CD4-positive, alpha-beta T cell treated with Interleukin-1 beta for 1 hour (primary cell): Measurements from ENCODE around the gene RPL22.

Source experiments
- DNase-seq, 2 donors: peaks; one replicate each; pipeline ENCODE4 v3.0.0-alpha.2; 2020 to 2022

Gene RPL22

DNA sequence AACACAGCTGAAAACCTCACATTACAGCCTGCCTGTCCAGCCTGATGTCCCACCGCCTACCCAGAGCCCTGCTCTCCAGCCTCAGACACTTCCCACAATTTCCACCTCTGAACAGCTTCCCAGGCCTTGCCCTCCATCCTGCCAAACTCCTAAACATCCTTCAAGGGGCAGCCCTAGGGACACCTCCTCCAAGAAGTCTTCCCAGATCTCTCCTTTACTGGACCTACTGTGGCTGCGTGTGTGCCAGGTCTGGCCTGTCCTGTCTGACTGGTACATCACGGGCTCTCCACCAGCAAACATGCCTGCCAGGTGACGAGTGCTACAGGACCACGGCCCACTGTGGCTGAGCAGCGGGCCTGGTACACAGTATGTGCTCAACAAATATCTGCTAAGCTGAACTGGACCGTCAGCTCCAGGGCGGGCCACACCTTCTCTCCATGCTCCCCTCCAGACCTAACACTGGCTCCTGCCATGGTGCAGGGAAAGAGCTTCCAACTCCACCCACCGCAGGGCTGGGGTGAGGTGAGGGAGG is 48.0 kb downstream of the RPL22 start:
- DNase-seq: no peak

DNA sequence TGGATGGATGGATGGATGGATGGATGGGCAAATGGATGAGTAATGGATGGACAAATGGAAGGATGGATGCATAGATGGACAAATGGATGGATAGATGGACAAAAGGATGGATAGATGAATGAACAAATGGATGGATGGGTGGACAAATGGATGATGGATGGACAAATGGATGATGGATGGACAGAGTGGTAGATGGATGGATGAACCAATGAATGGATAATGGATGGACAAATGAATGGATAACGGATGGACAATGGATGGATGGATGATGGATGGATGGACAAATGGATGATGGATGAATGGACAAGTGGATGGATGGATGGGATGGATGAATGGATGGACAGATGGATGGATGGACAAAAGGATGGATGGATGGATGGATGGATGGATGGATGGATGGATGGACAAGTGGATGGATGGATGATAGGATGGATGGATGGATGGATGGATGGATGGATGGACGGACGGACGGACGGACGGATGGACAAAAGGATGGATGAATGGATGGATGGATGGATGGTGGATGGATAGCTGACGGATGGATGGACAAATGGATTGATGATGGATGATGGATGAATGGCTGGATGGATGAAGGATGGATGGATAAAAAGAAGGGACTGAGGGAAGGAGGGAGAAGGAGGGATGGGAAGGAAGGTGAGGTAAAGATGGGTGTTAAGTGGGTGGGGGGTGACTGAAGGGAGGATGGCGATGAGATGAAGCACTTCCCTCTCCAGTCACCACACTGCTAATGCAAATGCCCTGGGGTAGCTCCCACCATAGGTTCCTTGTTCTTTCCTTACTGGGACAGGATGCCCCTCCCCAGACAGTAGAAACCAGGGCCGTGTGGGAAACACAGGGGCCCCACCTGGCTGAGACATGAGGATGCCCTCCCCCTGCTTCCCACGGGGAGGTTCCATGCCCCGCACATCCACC is 49.1 kb downstream of the RPL22 start:
- DNase-seq: no peak

GRCh38 chr1:6149597-6149996 is 49.8 kb downstream of the RPL22 start:
- no peak for DNase-seq

DNA sequence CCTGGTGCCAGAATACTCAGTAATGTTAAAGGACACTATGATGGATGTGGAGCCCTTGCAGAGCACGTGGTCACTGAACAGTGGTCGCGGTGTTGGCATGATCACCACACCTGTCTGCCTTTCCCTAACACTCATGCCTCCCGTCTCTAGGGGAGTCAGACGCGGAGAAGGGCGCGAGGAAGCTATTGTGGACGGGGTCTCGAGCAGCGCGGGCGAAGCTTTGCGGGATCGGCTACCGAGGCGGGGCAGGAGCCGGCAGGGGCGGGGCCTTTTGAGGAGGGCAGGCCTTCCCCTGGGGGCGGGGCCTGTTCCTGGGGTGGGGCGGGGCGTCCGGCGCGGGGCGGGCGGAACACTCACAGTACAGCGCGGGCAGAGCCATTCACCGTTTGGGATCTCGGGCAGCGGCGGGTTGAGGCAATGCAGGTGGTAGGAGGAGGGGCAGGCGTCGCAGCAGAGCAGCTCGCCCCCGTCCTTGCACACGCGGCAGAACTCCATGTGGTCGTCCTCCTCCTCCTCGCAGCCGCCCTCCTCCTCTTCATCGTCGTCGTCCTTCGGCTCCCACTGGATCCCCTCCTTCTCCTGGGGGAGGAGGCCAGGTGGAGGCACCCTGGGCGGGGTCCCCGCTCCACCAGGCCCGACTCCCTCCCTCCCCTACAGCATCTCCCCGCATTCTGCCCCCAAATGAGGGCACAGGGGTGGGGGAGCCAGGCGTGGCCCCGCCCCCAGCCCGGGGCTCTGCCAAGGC is 50.7 kb downstream of the RPL22 start:
- peak; percentile 67 for DNase-seq

DNA sequence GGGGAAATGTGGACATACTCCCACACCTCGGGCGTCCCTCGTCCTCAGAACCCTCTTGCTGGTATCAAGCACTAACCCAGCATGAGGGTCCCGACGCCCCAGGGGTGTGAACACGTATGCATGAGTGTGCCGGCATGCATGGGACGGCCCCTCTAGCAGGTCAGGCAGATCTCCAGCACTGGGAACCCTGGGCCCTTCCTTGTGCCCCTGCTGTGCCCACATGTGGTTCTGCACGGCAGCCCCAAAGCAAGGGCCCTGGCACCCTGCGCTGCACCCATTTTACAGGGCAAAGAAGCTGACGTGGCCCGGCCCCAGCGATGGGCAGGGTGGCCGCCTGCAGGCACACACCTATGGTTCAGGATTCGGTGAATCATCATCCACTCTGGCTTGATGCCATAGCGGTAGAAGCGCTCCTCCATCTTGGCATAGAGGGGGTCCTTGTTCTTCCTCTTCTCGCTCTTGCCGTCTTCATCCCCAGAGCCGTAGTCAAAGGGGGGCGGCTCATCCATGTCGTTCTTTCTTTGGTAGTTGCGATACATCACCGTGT is 53.5 kb downstream of the RPL22 start:
- no peak for DNase-seq

GRCh38 chr1:6145396-6145750 is 54.0 kb downstream of the RPL22 start:
- no peak for DNase-seq

- DNase-seq: no peak
Observed at GRCh38 chr1:6144647-6145395, 54.6 kb downstream of the RPL22 start.

DNA sequence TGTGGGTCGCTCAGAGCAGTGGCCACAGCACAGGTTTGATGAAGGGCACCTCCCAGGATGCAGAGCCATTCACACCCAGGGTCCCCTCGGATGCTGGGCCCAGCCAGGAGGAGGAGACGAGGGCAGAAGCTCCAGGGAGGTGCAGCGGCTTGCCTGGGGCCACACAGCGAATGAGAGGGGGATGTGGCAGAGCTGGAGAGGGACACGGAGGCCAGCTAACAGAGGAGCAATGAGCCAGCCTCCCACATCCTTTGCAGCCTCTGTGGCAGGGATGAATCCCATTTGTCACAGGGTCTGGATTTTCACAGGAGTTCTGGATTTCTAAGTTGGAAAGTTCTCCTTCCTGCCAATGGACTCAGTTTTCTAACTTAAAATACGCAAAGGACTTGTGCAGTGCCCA is 55.2 kb downstream of the RPL22 start:
- no peak for DNase-seq

DNA sequence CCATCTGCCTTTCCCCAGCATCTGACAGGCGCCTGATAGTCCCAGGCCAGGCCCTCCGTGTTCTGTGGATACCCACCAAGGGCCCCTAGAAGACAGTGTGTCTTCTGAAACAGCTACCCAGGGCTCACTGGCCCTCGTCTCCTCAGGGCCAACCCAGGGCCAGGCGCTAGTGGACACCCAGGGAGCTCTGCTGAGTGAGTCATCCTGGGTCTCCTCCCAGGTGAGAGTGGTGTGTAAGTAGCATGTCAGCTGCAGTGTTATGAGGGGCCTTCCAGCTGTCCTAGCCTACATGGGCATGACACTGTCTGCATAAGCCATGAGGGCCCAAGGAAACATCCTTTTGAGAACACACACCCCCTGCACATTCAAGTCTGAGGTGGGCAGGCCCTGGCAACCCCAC is 56.0 kb downstream of the RPL22 start:
- no peak for DNase-seq

DNA sequence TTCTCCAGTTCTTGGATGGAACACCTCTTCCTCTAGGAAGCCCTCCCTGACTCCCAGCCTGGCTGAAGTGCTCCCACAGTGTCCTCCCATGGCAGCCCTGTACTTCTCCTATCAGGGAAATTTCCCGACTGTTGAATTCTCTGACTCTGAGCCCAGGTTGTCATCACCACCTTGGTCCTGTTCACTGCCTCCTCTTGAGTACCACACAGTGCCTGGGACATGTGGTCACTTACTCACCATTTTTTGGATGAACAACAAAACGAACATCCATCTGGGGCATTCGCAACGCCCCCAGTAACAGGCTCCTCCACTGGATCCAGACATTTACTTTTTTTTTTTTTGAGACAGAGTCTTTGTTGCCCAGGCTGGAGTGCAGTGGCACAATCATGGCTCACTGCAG is 56.7 kb downstream of the RPL22 start:
- DNase-seq: no peak

GRCh38 chr1:6142036-6142621 is 57.3 kb downstream of the RPL22 start:
- DNase-seq: no peak

DNA sequence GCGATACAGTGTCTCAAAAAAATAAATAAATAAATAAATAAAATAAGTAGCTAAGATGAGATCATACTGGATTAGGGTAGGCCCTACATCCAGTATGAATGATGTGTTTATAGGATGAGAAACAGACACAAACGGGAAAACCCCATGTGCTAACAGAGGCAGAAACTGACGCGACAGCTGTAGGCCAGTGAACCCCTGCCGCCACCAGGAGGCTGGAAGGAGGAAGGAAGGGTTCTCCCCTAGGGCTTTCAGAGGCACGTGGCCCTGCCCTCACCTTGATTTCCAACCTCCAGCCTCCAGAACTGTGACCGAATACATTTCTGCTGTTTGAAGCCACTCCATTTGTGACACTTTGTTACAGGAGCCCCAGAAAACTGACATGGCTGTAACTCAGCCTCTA is 57.8 kb downstream of the RPL22 start:
- no peak for DNase-seq

DNA sequence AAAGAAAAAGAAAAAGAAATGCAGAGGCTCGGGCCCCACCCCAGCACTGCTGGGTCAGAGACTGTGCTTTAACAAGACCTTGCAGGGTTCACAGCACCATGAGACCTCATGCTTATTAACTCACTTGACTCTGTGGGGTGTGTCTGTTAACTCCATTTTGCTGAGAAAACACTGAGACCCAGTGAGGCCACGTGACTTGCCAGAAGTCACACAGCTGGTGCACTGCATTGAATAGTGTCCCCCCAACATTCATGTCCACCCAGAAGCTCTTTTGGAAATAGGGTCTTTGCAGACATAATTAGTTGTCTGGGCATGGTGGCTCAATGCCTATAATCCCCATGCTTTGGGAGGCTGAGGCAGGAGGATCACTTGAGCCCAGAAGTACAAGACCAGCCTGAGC is 59.0 kb downstream of the RPL22 start:
- no peak for DNase-seq

- no peak for DNase-seq
Observed at GRCh38 chr1:6137758-6138157, 61.6 kb downstream of the RPL22 start.

DNA sequence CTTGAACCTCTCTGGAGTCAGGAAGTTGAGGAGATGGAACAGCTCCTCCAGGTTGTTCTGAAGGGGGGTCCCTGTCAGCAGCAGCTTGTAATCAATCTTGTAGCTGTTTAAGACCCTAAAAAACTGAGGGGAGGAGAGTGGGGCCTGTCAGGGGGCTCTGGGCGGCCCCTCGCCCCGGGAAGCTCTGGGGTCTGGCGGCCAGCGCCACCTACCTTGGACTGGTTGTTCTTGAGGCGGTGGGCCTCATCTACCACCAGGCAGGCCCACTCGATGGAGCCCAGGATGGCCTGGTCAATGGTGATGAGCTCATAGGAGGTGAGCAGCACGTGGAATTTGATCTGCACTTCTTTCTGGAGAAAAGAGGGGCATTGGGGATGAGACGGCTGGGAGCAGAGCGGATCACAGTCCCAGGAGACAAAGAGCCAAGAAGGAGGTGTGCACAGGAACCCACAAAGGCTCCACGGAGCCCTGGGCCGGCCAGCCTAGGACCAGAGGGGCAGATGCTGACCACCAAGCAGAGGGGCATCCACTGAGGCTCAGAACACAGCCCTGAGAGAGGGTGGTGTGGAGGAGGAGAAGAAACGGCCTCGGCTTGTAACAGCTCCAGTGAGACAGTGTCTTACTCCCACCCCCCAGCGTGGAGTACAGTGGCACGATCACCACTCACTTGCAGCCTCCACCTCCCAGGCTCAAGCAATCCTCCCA is 62.7 kb downstream of the RPL22 start:
- DNase-seq: no peak
